ENCODE data around the gene OPRL1. TPM values are rescaled to one million over a fixed set of nuclear protein-coding genes. Genes with fewer than 3 reads are reported as not detected.
"Not testable (repeated sequence)": the region's sequence is repeated elsewhere in the genome, so short reads cannot be mapped to it uniquely, and the experiment has no call there.

OPRL1 gene
- total and polyA plus RNA-seq, 7 experiments from 2014 or later, result 0.18 to 6.1 (median 1.1) TPM

DNA sequence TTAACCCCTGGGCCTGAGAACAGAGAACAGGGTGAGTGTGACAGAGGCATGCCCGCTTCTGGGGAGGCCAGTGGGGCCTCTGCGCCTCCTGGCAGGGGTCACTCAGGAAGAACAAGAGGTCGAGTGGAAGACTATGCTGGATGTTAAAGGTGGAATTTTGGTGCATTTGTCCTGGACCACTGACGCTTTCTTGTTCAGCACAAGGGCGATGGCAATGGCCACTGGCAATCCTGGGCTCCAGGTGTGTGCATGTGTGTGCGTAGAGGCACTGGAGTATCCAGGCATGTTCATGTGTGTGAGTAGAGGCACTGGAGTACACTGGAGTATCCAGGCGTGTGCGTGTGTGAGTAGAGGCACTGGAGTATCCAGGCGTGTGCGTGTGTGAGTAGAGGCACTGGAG is 51.0 kb downstream of the OPRL1 start:
- H3K4me1 Mint-ChIP-seq, result peaks cover 0 to 9% (median 0%) of the 10 kb centered on the region in 7 donors
- no peak for DNase-seq
- H3K4me3 Mint-ChIP-seq, result no peak overlapping the region
- intact Hi-C loops (cut with micrococcal nuclease), result no loop called here
- ATAC-seq, result no peak
- peaks cover 0 to 4% (median 0%) of the 10 kb centered on the region in 11 donors for H3K9me3 Mint-ChIP-seq
- Histone ChIP-seq H3K36me3 (ENCODE audit: control insufficient read depth in 2 of 3, insufficient read depth in 3 of 3, low read length in 3 of 3) (no peaks in the 10 kb centered on the region), H3K4me1 (ENCODE audit: control insufficient read depth in 2 of 2, insufficient read depth in 2 of 2, low read length in 2 of 2) (no peaks in the 10 kb centered on the region), H3K27ac (ENCODE audit: low read depth, low read length) (no peak overlapping the region), H3K27me3 (ENCODE audit: control insufficient read depth in 2 of 2, insufficient read depth in 2 of 2, low read length in 2 of 2) (no peaks in the 10 kb centered on the region), H3K4me3 (ENCODE audit: low read length) (no peak overlapping the region), H3K9me3 (ENCODE audit: control insufficient read depth in 2 of 3, low read length in 3 of 3) (no peaks in the 10 kb centered on the region)
- H3K27ac Mint-ChIP-seq, result peak overlapping the region in 1 of 9 donors; percentile 58
- peaks cover 9 to 31% (median 24%) of the 10 kb centered on the region in 5 donors for H3K27me3 Mint-ChIP-seq
- POLR2A ChIA-PET, result no interaction called here
- H3K36me3 Mint-ChIP-seq, result no peaks in the 10 kb centered on the region
- CTCF ChIA-PET, result no interaction called here

DNA sequence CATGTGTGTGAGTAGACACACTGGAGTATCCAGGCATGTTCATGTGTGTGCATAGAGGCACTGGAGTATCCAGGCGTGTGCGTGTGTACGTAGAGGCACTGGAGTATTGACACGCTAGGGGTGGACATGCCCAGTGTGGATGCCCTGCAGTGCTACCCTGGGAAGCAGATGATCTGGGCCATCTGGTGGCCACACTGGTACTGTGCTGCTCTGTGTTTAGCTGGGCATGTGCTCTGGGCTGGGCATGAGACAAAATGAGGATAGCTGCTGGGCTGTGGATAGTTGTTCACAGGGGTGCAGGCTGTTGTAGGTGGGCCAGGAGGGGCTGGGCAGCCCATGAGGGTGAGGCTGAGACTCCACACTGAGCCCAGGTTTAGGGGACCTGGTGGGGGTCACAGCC is 51.5 kb downstream of the OPRL1 start:
- H3K36me3 Mint-ChIP-seq, result no peaks in the 10 kb centered on the region
- H3K4me1 Mint-ChIP-seq, result peaks cover 0 to 11% (median 0%) of the 10 kb centered on the region in 7 donors
- DNase-seq, result no peak
- Histone ChIP-seq H3K9me3 (ENCODE audit: control insufficient read depth in 2 of 3, low read length in 3 of 3) (no peaks in the 10 kb centered on the region), H3K36me3 (ENCODE audit: control insufficient read depth in 2 of 3, insufficient read depth in 3 of 3, low read length in 3 of 3) (no peaks in the 10 kb centered on the region), H3K27ac (ENCODE audit: low read depth, low read length) (no peak overlapping the region), H3K27me3 (ENCODE audit: control insufficient read depth in 2 of 2, insufficient read depth in 2 of 2, low read length in 2 of 2) (no peaks in the 10 kb centered on the region), H3K4me1 (ENCODE audit: control insufficient read depth in 2 of 2, insufficient read depth in 2 of 2, low read length in 2 of 2) (no peaks in the 10 kb centered on the region), H3K4me3 (ENCODE audit: low read length) (no peak overlapping the region)
- ChIA-PET POLR2A (no interaction called here), CTCF (no interaction called here)
- ATAC-seq, result peak; percentile 37
- H3K4me3 Mint-ChIP-seq, result no peak overlapping the region
- no peak overlapping the region for H3K27ac Mint-ChIP-seq
- peaks cover 9 to 34% (median 24%) of the 10 kb centered on the region in 5 donors for H3K27me3 Mint-ChIP-seq
- H3K9me3 Mint-ChIP-seq, result peaks cover 0 to 4% (median 0%) of the 10 kb centered on the region in 11 donors
- intact Hi-C loops (cut with micrococcal nuclease), result no loop called here

DNA sequence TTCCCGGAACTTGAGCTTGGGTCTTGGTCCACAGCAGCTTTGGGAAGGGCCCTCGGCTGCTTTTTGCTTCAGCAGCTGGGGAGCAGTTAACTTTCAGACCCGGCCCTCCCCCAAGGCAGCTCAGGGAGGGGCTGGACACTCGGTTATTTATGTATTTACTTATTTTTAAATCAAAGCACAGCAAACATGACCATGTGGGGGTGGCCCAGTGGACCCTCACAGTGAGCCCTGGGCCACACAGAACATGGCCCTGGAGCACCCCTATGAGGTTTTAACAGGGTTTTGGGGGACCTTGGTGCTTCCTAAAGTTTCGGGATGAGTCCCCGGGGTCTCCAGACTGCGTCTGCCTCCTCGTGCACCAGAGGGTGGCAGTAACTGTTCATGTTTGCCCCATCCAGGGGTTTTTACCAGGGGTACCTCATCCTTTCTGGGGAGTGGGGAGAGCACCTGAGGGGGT is 54.1 kb downstream of the OPRL1 start:
- peaks cover 3 to 22% (median 15%) of the 10 kb centered on the region in 5 donors for H3K27me3 Mint-ChIP-seq
- H3K4me3 Mint-ChIP-seq, result no peak overlapping the region
- Histone ChIP-seq H3K36me3 (ENCODE audit: control insufficient read depth in 2 of 3, insufficient read depth in 3 of 3, low read length in 3 of 3) (no peaks in the 10 kb centered on the region), H3K27me3 (ENCODE audit: control insufficient read depth in 2 of 2, insufficient read depth in 2 of 2, low read length in 2 of 2) (no peaks in the 10 kb centered on the region), H3K4me3 (ENCODE audit: low read length) (no peak overlapping the region), H3K9me3 (ENCODE audit: control insufficient read depth in 2 of 3, low read length in 3 of 3) (no peaks in the 10 kb centered on the region), H3K4me1 (ENCODE audit: control insufficient read depth in 2 of 2, insufficient read depth in 2 of 2, low read length in 2 of 2) (no peaks in the 10 kb centered on the region), H3K27ac (ENCODE audit: low read depth, low read length) (no peak overlapping the region)
- H3K4me1 Mint-ChIP-seq, result peaks cover 0 to 11% (median 0%) of the 10 kb centered on the region in 7 donors
- CTCF ChIA-PET, result no interaction called here
- H3K36me3 Mint-ChIP-seq, result no peaks in the 10 kb centered on the region
- intact Hi-C loops (cut with micrococcal nuclease), result no loop called here
- H3K27ac Mint-ChIP-seq, result no peak overlapping the region
- H3K9me3 Mint-ChIP-seq, result peaks cover 0 to 2% (median 0%) of the 10 kb centered on the region in 11 donors
- POLR2A ChIA-PET, result no interaction called here
- DNase-seq (no peak), ATAC-seq (no peak)

DNA sequence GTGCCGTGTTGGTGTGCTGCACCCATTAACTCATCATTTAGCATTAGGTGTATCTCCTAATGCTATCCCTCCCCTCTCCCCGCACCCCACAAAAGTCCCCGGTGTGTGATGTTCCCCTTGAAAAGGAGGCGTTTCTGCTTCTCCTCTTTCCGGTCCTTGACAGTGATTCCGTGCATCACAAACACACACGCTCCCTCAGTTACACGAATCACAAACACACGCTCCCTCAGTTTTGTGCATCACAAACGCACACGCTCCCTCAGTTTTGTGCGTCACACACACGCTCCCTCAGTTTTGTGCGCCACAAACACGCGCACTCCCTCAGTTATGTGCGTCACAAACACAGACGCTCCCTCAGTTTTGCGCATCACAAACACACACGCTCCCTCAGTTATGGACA is 54.9 kb downstream of the OPRL1 start:
- H3K27ac Mint-ChIP-seq; H3K4me1 ChIP-seq (ENCODE audit: control insufficient read depth in 2 of 2, insufficient read depth in 2 of 2, low read length in 2 of 2); intact Hi-C loops (cut with micrococcal nuclease); POLR2A ChIA-PET; H3K27me3 ChIP-seq (ENCODE audit: control insufficient read depth in 2 of 2, insufficient read depth in 2 of 2, low read length in 2 of 2); H3K27ac ChIP-seq (ENCODE audit: low read depth, low read length); H3K4me3 Mint-ChIP-seq; CTCF ChIA-PET; ATAC-seq; DNase-seq; H3K9me3 Mint-ChIP-seq; H3K36me3 ChIP-seq (ENCODE audit: control insufficient read depth in 2 of 3, insufficient read depth in 3 of 3, low read length in 3 of 3); H3K9me3 ChIP-seq (ENCODE audit: control insufficient read depth in 2 of 3, low read length in 3 of 3); H3K36me3 Mint-ChIP-seq; H3K4me3 ChIP-seq (ENCODE audit: low read length): not testable (repeated sequence)
- H3K4me1 Mint-ChIP-seq, result peaks cover 0 to 11% (median 0%) of the 10 kb centered on the region in 7 donors
- peaks cover 0 to 16% (median 7%) of the 10 kb centered on the region in 5 donors for H3K27me3 Mint-ChIP-seq

DNA sequence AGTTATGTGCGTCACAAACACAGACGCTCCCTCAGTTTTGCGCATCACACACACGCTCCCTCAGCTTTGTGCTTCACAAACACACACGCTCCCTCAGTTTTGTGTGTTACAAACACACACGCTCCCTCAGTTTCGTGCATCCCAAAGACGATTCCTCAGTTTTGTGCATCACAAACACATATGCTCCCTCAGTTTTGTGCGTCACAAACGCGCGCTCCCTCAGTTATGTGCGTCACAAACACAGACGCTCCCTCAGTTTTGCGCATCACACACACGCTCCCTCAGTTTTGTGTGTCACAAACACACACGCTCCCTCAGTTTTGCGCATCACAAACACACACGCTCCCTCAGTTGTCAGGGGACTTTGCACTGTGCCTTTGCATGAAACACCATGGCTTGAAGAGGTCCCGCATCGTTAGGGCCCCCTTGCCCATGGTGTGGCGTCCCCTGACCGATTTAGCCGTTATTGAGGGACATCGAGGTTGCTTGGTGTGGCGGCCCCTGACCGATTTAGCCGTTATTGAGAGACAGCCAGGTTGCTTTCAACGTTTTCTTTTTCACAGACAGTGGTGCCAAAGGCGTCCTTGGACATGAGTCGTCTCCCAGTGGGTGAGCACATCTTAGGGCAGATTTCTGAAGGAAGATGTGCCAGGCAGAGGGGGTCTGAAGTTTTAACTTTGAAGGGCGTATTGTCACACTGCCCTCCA is 56.3 kb downstream of the OPRL1 start:
- no peaks in the 10 kb centered on the region for H3K27me3 ChIP-seq (ENCODE audit: control insufficient read depth in 2 of 2, insufficient read depth in 2 of 2, low read length in 2 of 2)
- Mint-ChIP-seq H3K4me1 (peaks cover 0 to 6% (median 0%) of the 10 kb centered on the region in 7 donors), H3K4me3 (no peak overlapping the region), H3K9me3 (no peaks in the 10 kb centered on the region), H3K36me3 (no peaks in the 10 kb centered on the region), H3K27me3 (peaks cover 0 to 13% (median 0%) of the 10 kb centered on the region in 5 donors), H3K27ac (no peak overlapping the region)
- H3K27ac ChIP-seq (ENCODE audit: low read depth, low read length), result no peak overlapping the region
- no peak overlapping the region for H3K4me3 ChIP-seq (ENCODE audit: low read length)
- intact Hi-C loops (cut with micrococcal nuclease), result no loop called here
- no peaks in the 10 kb centered on the region for H3K4me1 ChIP-seq (ENCODE audit: control insufficient read depth in 2 of 2, insufficient read depth in 2 of 2, low read length in 2 of 2)
- ATAC-seq, result no peak
- no peaks in the 10 kb centered on the region for H3K36me3 ChIP-seq (ENCODE audit: control insufficient read depth in 2 of 3, insufficient read depth in 3 of 3, low read length in 3 of 3)
- POLR2A ChIA-PET, result no interaction called here
- no peaks in the 10 kb centered on the region for H3K9me3 ChIP-seq (ENCODE audit: control insufficient read depth in 2 of 3, low read length in 3 of 3)
- CTCF ChIA-PET, result no interaction called here
- DNase-seq, result no peak

DNA sequence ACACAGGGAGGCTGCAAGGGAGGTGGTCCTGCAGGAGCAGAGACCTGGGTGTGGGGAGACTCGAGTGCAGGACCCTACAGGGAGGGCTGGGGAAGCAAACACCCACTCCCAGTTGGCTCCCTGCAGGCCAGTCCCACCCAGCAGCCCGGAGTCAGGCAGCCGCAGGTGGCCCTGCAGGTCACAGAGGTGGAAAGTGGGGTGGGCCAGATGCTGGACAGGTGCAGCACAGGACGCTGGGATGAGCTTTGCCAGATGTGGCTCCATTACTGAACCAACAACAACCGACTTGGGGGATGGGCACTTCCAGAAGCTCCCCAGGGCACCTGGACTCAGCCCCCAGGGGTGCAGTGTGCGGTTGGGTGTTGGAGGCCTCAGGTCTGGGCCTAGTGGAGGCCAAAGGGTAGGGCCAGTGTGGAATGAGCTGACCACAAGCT is 57.7 kb downstream of the OPRL1 start:
- Mint-ChIP-seq H3K27ac (no peak overlapping the region), H3K9me3 (no peaks in the 10 kb centered on the region), H3K27me3 (peaks cover 0 to 13% (median 4%) of the 10 kb centered on the region in 5 donors), H3K4me3 (no peak overlapping the region), H3K36me3 (no peaks in the 10 kb centered on the region), H3K4me1 (peaks cover 0 to 5% (median 0%) of the 10 kb centered on the region in 7 donors)
- Histone ChIP-seq H3K4me3 (ENCODE audit: low read length) (no peak overlapping the region), H3K4me1 (ENCODE audit: control insufficient read depth in 2 of 2, insufficient read depth in 2 of 2, low read length in 2 of 2) (no peaks in the 10 kb centered on the region), H3K36me3 (ENCODE audit: control insufficient read depth in 2 of 3, insufficient read depth in 3 of 3, low read length in 3 of 3) (no peaks in the 10 kb centered on the region), H3K27ac (ENCODE audit: low read depth, low read length) (no peak overlapping the region), H3K9me3 (ENCODE audit: control insufficient read depth in 2 of 3, low read length in 3 of 3) (no peaks in the 10 kb centered on the region), H3K27me3 (ENCODE audit: control insufficient read depth in 2 of 2, insufficient read depth in 2 of 2, low read length in 2 of 2) (no peaks in the 10 kb centered on the region)
- ATAC-seq (no peak), DNase-seq (peak in 1 of 9 donors; percentile 19)
- ChIA-PET CTCF (no interaction called here), POLR2A (no interaction called here)
- intact Hi-C loops (cut with micrococcal nuclease), result no loop called here

DNA sequence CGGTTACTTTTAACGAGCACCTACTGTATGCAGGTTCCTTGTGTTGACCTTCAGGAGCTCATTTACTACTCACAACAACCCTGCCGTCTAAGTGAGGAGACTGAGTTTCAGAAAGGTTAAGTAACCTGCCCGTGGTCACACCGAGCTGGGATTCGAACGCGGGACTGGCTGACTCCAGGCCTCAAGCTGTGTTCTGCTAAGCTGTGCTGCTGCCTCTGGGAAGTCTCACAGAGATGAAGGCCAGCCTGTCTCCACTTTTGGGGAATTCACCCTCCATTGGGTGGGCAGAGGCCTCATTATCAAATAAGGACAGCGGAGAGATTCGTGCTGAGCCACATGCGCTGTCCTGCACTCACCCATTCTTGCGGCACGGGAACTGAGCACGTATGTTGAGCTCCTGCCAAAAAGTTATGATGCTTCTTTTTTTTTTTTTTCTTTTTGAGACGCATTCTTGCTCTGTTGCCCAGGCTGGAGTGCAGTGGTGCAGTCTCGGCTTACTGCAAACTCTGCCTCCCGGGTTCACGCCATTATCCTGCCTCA is 58.5 kb downstream of the OPRL1 start:
- H3K4me1 Mint-ChIP-seq, result peaks cover 0 to 5% (median 0%) of the 10 kb centered on the region in 7 donors
- CTCF ChIA-PET, result no interaction called here
- intact Hi-C loops (cut with micrococcal nuclease), result no loop called here
- Histone ChIP-seq H3K9me3 (ENCODE audit: control insufficient read depth in 2 of 3, low read length in 3 of 3) (no peaks in the 10 kb centered on the region), H3K36me3 (ENCODE audit: control insufficient read depth in 2 of 3, insufficient read depth in 3 of 3, low read length in 3 of 3) (no peaks in the 10 kb centered on the region), H3K27ac (ENCODE audit: low read depth, low read length) (no peak overlapping the region), H3K4me3 (ENCODE audit: low read length) (no peak overlapping the region), H3K27me3 (ENCODE audit: control insufficient read depth in 2 of 2, insufficient read depth in 2 of 2, low read length in 2 of 2) (no peaks in the 10 kb centered on the region), H3K4me1 (ENCODE audit: control insufficient read depth in 2 of 2, insufficient read depth in 2 of 2, low read length in 2 of 2) (no peaks in the 10 kb centered on the region)
- DNase-seq, result peak in 1 of 9 donors; percentile 14
- no peak for ATAC-seq
- no peaks in the 10 kb centered on the region for H3K36me3 Mint-ChIP-seq
- POLR2A ChIA-PET, result no interaction called here
- H3K4me3 Mint-ChIP-seq, result no peak overlapping the region
- no peak overlapping the region for H3K27ac Mint-ChIP-seq
- no peaks in the 10 kb centered on the region for H3K9me3 Mint-ChIP-seq
- peaks cover 0 to 13% (median 4%) of the 10 kb centered on the region in 5 donors for H3K27me3 Mint-ChIP-seq
